Measurements from ENCODE around the gene IFT57. TPM values are rescaled to one million over a fixed set of nuclear protein-coding genes. Genes with fewer than 3 reads are reported as not detected.

Gene IFT57
- total and polyA plus RNA-seq, 2 of the 8 experiments (the other 6 are each of a cell fraction or from before 2014, with no cell fraction given): 15.1 to 27.8 TPM

DNA sequence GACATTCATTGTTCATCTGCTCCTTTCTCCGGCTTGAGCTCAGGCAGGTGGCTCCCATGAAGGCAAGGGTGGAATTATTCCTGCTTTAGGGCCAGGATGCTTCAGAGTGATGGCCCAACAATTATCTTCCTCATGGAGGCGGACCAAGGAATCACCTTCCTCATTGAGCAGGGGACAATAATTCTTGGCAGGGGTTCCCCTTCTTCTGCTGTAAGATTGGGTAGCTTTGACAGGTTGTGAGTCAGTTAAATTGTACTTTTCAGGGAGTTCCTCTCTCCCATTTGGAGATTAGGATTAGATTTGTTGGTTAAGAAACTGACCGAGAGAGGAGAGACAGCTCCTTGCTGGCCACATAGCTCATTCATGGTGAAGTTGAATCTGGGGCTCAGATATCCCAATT is 99.9 kb downstream of the IFT57 start:
- H3K27me3 ChIP-seq (replicated peaks in 1 of 4; ENCODE audit: control insufficient read depth in 3 of 4, extremely low read depth in 1 of 4, insufficient read depth in 3 of 4, low read length in 3 of 4): no peaks in the 10 kb centered on the region
- no peaks in the 10 kb centered on the region for H3K79me2 ChIP-seq (ENCODE audit: control insufficient read depth in 1 of 2, insufficient read depth in 2 of 2, low read length in 2 of 2)
- H4K20me1 ChIP-seq (replicated peaks in 1 of 2; ENCODE audit: control insufficient read depth in 1 of 2, insufficient read depth in 2 of 2, low read length in 2 of 2): no peaks in the 10 kb centered on the region
- no peak overlapping the region for H4K91ac ChIP-seq (replicated peaks; ENCODE audit: insufficient read length, low read length)
- no peak overlapping the region for H2BK15ac ChIP-seq (ENCODE audit: low read length)
- no peaks in the 10 kb centered on the region for H3K4me1 ChIP-seq (replicated peaks in 1 of 4; ENCODE audit: control insufficient read depth in 3 of 4, insufficient read depth in 4 of 4, low read length in 3 of 4)
- no peaks in the 10 kb centered on the region for H3K23me2 ChIP-seq (ENCODE audit: low read depth, low read length)
- no peak overlapping the region for H2BK5ac ChIP-seq (ENCODE audit: low read depth, low read length)
- H2BK120ac ChIP-seq (replicated peaks; ENCODE audit: low read depth, low read length): no peak overlapping the region
- H3K79me1 ChIP-seq (ENCODE audit: low read depth, low read length): no peaks in the 10 kb centered on the region
- ChIA-PET CTCF (ENCODE audit: partially characterized antibody) (interaction anchor here (0.6 to 1.8 kb wide), 4 partner anchors 12 to 384 kb away, joined by 3 to 4 read pairs (median 4); no protein-coding TSS in a partner anchor), POLR2A (ENCODE audit: partially characterized antibody) (no interaction called here)
- WGBS, 2 experiments (ENCODE audit: extremely low coverage in 1 of 2, insufficient coverage in 1 of 2, insufficient read length in 1 of 2, insufficient replicate concordance in 2 of 2, low coverage in 1 of 2, low lambda C conversion rate in 2 of 2, missing lambda C conversion rate in 1 of 2): 80% methylated on average over 3 of the region's 3 CpGs; no CpG with 5 or more reads in 1 of the 2 experiments
- no peak for DNase-seq (ENCODE audit: low read depth in 1 of 2, low spot score in 2 of 2)
- no peak overlapping the region for H3K18ac ChIP-seq (ENCODE audit: extremely low read depth, low read length)
- H3K9ac ChIP-seq (replicated peaks in 1 of 4; ENCODE audit: extremely low read depth in 1 of 4, low read depth in 3 of 4, low read length in 3 of 4): no peak overlapping the region
- no peak for FAIRE-seq
- TF ChIP-seq TAF7 (optimal IDR thresholded peaks at IDR 0.05; ENCODE audit: borderline replicate concordance, low read depth, low read length) (no peak), BRCA1 (IDR thresholded peaks at IDR 0.05; ENCODE audit: low read depth, low read length) (no peak), RBBP5 (IDR thresholded peaks at IDR 0.05; ENCODE audit: borderline replicate concordance, low read depth, low read length) (no peak), EZH2 (IDR thresholded peaks at IDR 0.05; ENCODE audit: low read depth, low read length, severe bottlenecking) (no peak)
- H4K8ac ChIP-seq (ENCODE audit: extremely low read depth, insufficient read depth, low read length): no peak overlapping the region
- H3K27ac ChIP-seq (ENCODE audit: low read depth, low read length): no peak overlapping the region
- no peak overlapping the region for H2BK12ac ChIP-seq (ENCODE audit: low read depth, low read length)
- no peak overlapping the region for H3K56ac ChIP-seq (replicated peaks; ENCODE audit: insufficient read length, low read depth, low read length)
- no peak overlapping the region for H2AK5ac ChIP-seq (ENCODE audit: low read depth, low read length)
- H4K5ac ChIP-seq (ENCODE audit: insufficient read length, low read depth, low read length): no peak overlapping the region
- no peak overlapping the region for H3K4me2 ChIP-seq (ENCODE audit: insufficient read depth in 1 of 2, low read depth in 2 of 2, low read length in 2 of 2)
- H3K36me3 ChIP-seq (ENCODE audit: control insufficient read depth in 2 of 4, insufficient read depth in 4 of 4, low read length in 3 of 4): no peaks in the 10 kb centered on the region
- no peak overlapping the region for H3K4ac ChIP-seq (replicated peaks; ENCODE audit: insufficient read length, low read depth, low read length)
- H3K4me3 ChIP-seq (ENCODE audit: extremely low read depth in 1 of 4, insufficient read depth in 2 of 4, low read depth in 3 of 4, low read length in 4 of 4): no peak overlapping the region
- no peak overlapping the region for H3K23ac ChIP-seq (ENCODE audit: insufficient read length)
- no peak overlapping the region for H2BK20ac ChIP-seq (ENCODE audit: low read length)
- H3K14ac ChIP-seq (ENCODE audit: insufficient read length): no peak overlapping the region
- H2AFZ ChIP-seq (ENCODE audit: low read length): no peak overlapping the region
- H3K9me3 ChIP-seq (ENCODE audit: insufficient read depth in 2 of 2, low read depth in 1 of 2, low read length in 1 of 2): no peaks in the 10 kb centered on the region
